Esophagus muscularis mucosa (tissue), 4 donors: ENCODE data around the gene DDX43. TPM values are rescaled to one million over a fixed set of nuclear protein-coding genes. Genes with fewer than 3 reads are reported as not detected.

ENCODE experiments used
- DNase-seq: peaks from one replicate; pipeline ENCODE4 v3.0.0-alpha.2; 2017; ENCODE audit errors: extremely low spot score
- H3K27ac ChIP-seq, 4 donors: fragments of 200-600 bp; sonication (generic); replicated peaks in 1 of 4; 1 replicate in 3 of 4; 2 replicates in 1 of 4; pipeline ENCODE4 v1.5.1; 2016 to 2019; ENCODE audit warnings: mild to moderate bottlenecking in 1 of 4
- H3K27me3 ChIP-seq, 4 donors: fragments of 200-600 bp; sonication (generic); one replicate each; pipeline versions ENCODE4 v1.5.1 to v1.6.0; 2016 to 2019
- H3K36me3 ChIP-seq, 4 donors: fragments of 200-600 bp; sonication (generic); one replicate each; pipeline ENCODE4 v1.5.1; 2016 to 2019
- H3K4me1 ChIP-seq, 4 donors: fragments of 200-600 bp; sonication (generic); one replicate each; pipeline ENCODE4 v1.5.1; 2016 to 2019
- H3K4me3 ChIP-seq, 4 donors: fragments of 200-600 bp; sonication (generic); 1 replicate in 2 of 4; 2 replicates in 2 of 4; pipeline ENCODE4 v1.5.1; 2016 to 2019; ENCODE audit warnings: mild to moderate bottlenecking in 4 of 4, moderate library complexity in 1 of 4
- H3K9me3 ChIP-seq, 4 donors: fragments of 200-600 bp; sonication (generic); 1 replicate in 3 of 4; 2 replicates in 1 of 4; pipeline ENCODE4 v1.5.1; 2016 to 2019
- EP300 ChIP-seq: sonication (generic); formaldehyde crosslinking; IDR thresholded peaks from one replicate; pipeline ENCODE4 v1.6.1; 2017; ENCODE audit warnings: antibody characterized with exemption
- POLR2A ChIP-seq: fragments of 450-650 bp; IDR thresholded peaks from one replicate; pipeline ENCODE4 v1.6.1; 2017; ENCODE audit warnings: antibody characterized with exemption, moderate library complexity, mild to moderate bottlenecking, low read depth
- POLR2AphosphoS5 ChIP-seq, 2 donors: sonication (generic); formaldehyde crosslinking; IDR thresholded peaks; one replicate each; pipeline ENCODE4 v1.6.1; 2017; ENCODE audit warnings: antibody characterized with exemption in 2 of 2
- WGBS: methylation state at CpG from one replicate; pipeline ENCODE4 v1.1.5; 2018; 5-methylcytosine and 5-hydroxymethylcytosine counted together
- intact Hi-C: fragments of 100-400 bp; cut with DNase I; formaldehyde crosslinking; loops from one replicate; pipeline ENCODE4 v1.15.1; 2023
- total RNA-seq, 4 donors: library from RNA; depleted of rRNA; stranded (reverse); fragments of >200 nt; gene quantifications; one replicate each; pipeline versions ENCODE4 v1.1.0 to v1.2.1, GENCODE V29; 2016
- TF ChIP-seq, protein P1 (sequence below), 3 experiments: fragments of 200-600 bp in 2 of 3; fragments of 450-650 bp in 1 of 3; sonication (generic) in 2 of 3; IDR thresholded peaks; one replicate each; pipeline ENCODE4 v1.5.1; 2017 to 2019; ENCODE audit warnings: antibody characterized with exemption in 3 of 3, mild to moderate bottlenecking in 2 of 3, moderate library complexity in 1 of 3

Gene DDX43
- total RNA-seq, 4 donors from 2014 or later = 0.80 to 3.5 (median 1.3) TPM

DNA sequence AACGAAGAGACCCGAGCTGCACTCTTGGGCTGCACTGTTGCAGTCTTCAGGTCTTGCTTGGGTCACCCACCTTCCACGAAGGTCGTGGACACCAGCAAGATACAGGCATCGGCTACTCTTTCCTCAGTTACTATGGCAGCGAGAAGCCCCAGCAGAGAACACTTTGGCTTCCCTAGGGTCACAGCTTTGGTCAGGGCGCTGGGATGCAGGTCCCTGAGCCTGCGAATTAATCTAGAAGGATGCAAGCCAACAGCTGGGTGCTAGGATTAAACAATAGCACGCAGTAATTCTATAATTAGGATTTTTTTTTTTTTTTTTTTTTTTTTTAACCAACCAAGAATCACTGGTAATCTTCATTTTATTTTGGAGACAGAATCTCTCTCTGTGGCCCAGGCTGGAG is 30.1 kb upstream of the DDX43 start:
- H3K4me1 ChIP-seq = no peaks in the 10 kb centered on the region
- intact Hi-C loops = no loop called here
- H3K4me3 ChIP-seq = no peak overlapping the region
- peaks cover 0 to 6% (median 0%) of the 10 kb centered on the region in 4 donors for H3K27me3 ChIP-seq
- no peak for DNase-seq
- WGBS = 95% methylated on average over 9 of the region's 9 CpGs
- H3K36me3 ChIP-seq = no peaks in the 10 kb centered on the region
- H3K9me3 ChIP-seq = no peaks in the 10 kb centered on the region
- no peak overlapping the region for H3K27ac ChIP-seq
- TF ChIP-seq, protein P1, sequence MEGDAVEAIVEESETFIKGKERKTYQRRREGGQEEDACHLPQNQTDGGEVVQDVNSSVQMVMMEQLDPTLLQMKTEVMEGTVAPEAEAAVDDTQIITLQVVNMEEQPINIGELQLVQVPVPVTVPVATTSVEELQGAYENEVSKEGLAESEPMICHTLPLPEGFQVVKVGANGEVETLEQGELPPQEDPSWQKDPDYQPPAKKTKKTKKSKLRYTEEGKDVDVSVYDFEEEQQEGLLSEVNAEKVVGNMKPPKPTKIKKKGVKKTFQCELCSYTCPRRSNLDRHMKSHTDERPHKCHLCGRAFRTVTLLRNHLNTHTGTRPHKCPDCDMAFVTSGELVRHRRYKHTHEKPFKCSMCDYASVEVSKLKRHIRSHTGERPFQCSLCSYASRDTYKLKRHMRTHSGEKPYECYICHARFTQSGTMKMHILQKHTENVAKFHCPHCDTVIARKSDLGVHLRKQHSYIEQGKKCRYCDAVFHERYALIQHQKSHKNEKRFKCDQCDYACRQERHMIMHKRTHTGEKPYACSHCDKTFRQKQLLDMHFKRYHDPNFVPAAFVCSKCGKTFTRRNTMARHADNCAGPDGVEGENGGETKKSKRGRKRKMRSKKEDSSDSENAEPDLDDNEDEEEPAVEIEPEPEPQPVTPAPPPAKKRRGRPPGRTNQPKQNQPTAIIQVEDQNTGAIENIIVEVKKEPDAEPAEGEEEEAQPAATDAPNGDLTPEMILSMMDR (IDR thresholded peaks at IDR 0.05) = no peak
- TF ChIP-seq POLR2A = no peak
- TF ChIP-seq EP300 = no peak
- TF ChIP-seq POLR2AphosphoS5 (IDR thresholded peaks at IDR 0.05) = no peak

GRCh38 chr6:73367761-73368355 is 26.8 kb upstream of the DDX43 start:
- 80% methylated on average over 16 of the region's 16 CpGs for WGBS
- intact Hi-C loops = no loop called here
- Histone ChIP-seq H3K27me3 (peaks cover 0 to 6% (median 0%) of the 10 kb centered on the region in 4 donors), H3K4me3 (no peak overlapping the region), H3K27ac (no peak overlapping the region), H3K4me1 (no peaks in the 10 kb centered on the region), H3K9me3 (peaks cover 0 to 20% (median 12%) of the 10 kb centered on the region in 4 donors), H3K36me3 (no peaks in the 10 kb centered on the region)
- no peak for DNase-seq
- TF ChIP-seq EP300 (no peak), POLR2A (no peak), POLR2AphosphoS5 (IDR thresholded peaks at IDR 0.05) (no peak)
- TF ChIP-seq, protein P1 (IDR thresholded peaks at IDR 0.05) = no peak

DNA sequence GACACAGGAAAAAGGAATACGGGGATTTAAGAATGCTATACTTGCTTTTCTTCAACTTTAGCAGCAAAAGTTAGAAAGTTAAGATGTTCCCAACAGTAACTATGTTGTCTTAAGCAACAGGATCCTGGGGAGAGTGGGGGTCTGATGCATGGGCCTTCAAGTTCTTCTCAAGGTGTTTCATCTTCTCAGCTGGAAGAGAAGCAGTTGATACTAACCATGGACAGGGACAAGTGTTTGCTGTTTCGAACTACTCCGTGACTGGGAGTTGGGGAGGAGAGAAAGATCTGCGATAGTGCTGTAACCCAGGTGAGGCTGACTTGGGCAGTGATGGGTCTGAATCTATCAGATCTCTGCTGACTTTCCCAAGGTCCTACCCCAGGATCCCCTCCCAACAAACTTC is 26.0 kb upstream of the DDX43 start:
- WGBS = 79% methylated on average over 4 of the region's 4 CpGs
- H3K36me3 ChIP-seq = no peaks in the 10 kb centered on the region
- TF ChIP-seq POLR2A = no peak
- TF ChIP-seq, protein P1 (IDR thresholded peaks at IDR 0.05) = no peak
- TF ChIP-seq EP300 = no peak
- no peak for TF ChIP-seq POLR2AphosphoS5 (IDR thresholded peaks at IDR 0.05)
- no peak for DNase-seq
- H3K27me3 ChIP-seq = peaks cover 0 to 6% (median 0%) of the 10 kb centered on the region in 4 donors
- H3K9me3 ChIP-seq = peaks cover 0 to 20% (median 12%) of the 10 kb centered on the region in 4 donors
- no peaks in the 10 kb centered on the region for H3K4me1 ChIP-seq
- H3K4me3 ChIP-seq = no peak overlapping the region
- H3K27ac ChIP-seq = no peak overlapping the region
- intact Hi-C loops = no loop called here

GRCh38 chr6:73369157-73369556 is 25.5 kb upstream of the DDX43 start:
- Histone ChIP-seq H3K4me1 (no peaks in the 10 kb centered on the region), H3K27ac (no peak overlapping the region), H3K4me3 (no peak overlapping the region), H3K9me3 (peaks cover 0 to 20% (median 12%) of the 10 kb centered on the region in 4 donors), H3K27me3 (peaks cover 0 to 6% (median 0%) of the 10 kb centered on the region in 4 donors), H3K36me3 (no peaks in the 10 kb centered on the region)
- no peak for DNase-seq
- TF ChIP-seq POLR2AphosphoS5 (IDR thresholded peaks at IDR 0.05) (no peak), EP300 (no peak), POLR2A (no peak)
- TF ChIP-seq, protein P1 (IDR thresholded peaks at IDR 0.05) = no peak
- 88% methylated on average over 10 of the region's 14 CpGs for WGBS
- intact Hi-C loops = no loop called here

DNA sequence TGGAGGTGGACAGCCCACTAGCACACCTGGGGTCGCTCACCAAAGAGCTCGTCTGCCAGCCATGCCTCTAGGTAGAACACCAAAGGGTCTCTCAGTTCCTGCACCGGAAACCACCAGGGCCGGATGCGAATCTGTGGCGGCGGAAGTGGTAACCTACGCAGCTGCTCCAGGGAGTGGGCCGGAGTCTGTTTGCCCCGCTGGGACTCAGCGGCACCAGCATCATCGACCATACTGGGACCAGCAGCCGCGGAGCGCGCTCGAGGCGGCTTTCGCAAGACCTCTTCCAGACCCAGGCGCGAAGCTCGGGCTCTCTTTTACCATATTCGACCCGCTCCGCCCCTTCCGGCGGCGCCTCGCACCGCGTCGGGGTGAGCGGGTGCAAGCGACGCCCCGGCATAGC is 25.1 kb upstream of the DDX43 start, which contains the start of gene OOEP:
TSS of gene OOEP (minus strand) at position 335 of the 400 bp plus-strand sequence. CDS start at position 230, 105 bp downstream.
- no peak within 1 kb of the TSS for H3K27ac ChIP-seq
- H3K9me3 ChIP-seq = peaks cover 0 to 20% (median 12%) of the 10 kb centered on the region in 4 donors
- TF ChIP-seq POLR2AphosphoS5 (IDR thresholded peaks at IDR 0.05) = no peak
- TF ChIP-seq, protein P1 (IDR thresholded peaks at IDR 0.05) = no peak
- no peak for TF ChIP-seq POLR2A
- TF ChIP-seq EP300 = no peak
- peaks cover 0 to 6% (median 0%) of the 10 kb centered on the region in 4 donors for H3K27me3 ChIP-seq
- 96% methylated on average over 34 of the region's 36 CpGs for WGBS
- intact Hi-C loops = no loop called here
- no peaks in the 10 kb centered on the region for H3K4me1 ChIP-seq
- DNase-seq = no peak
- H3K4me3 ChIP-seq = no peak within 1 kb of the TSS
- H3K36me3 ChIP-seq = no peaks in the 10 kb centered on the region
